ENCODE results near the gene STXBP2.

DNA sequence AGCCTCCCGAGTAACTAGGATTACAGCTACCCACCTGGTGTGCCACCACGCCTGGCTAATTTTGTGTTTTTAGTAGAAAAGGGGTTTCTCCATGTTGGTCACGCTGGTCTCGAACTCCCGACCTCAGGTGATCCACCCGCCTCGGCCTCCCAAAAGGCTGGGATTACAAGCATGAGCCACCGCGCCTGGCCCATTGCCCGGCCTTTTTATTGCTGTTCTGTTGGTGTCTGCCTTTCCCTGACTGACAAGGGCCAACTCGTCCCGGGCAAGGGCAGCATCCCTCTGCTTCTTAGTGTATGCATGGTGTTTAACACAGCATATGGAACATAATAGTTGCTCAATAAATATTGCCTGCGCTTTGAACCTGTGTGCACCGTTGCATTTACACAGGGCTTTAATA, 25.7 kb downstream of the STXBP2 start:
- TF ChIP-seq, protein P1, sequence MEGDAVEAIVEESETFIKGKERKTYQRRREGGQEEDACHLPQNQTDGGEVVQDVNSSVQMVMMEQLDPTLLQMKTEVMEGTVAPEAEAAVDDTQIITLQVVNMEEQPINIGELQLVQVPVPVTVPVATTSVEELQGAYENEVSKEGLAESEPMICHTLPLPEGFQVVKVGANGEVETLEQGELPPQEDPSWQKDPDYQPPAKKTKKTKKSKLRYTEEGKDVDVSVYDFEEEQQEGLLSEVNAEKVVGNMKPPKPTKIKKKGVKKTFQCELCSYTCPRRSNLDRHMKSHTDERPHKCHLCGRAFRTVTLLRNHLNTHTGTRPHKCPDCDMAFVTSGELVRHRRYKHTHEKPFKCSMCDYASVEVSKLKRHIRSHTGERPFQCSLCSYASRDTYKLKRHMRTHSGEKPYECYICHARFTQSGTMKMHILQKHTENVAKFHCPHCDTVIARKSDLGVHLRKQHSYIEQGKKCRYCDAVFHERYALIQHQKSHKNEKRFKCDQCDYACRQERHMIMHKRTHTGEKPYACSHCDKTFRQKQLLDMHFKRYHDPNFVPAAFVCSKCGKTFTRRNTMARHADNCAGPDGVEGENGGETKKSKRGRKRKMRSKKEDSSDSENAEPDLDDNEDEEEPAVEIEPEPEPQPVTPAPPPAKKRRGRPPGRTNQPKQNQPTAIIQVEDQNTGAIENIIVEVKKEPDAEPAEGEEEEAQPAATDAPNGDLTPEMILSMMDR (IDR thresholded peaks at IDR 0.05) = no peak
- TF ChIP-seq EZH2 (IDR thresholded peaks at IDR 0.05) = no peak
- no peak for TF ChIP-seq EZH2phosphoT487 (IDR thresholded peaks at IDR 0.05)
